PC-9 (cell line): Measurements from ENCODE around the gene DCN. TPM values are rescaled to one million over a fixed set of nuclear protein-coding genes. Genes with fewer than 3 reads are reported as not detected.

ENCODE experiments used
- BruUV-seq: library from RNA; stranded (reverse); fragments of 400-500 nt; replicated peaks from 2 replicates; lab custom pipeline; 2021; lab: Mats Ljungman, UMichigan
- CTCF ChIA-PET: fragments of 300-600 bp; sonication (Branson Sonifier 250); formaldehyde crosslinking; loops from one replicate; lab custom pipeline; 2022; ENCODE audit warnings: antibody characterized with exemption; lab: Charles Lee
- POLR2A ChIA-PET: fragments of 300-600 bp; sonication (Branson Sonifier 250); formaldehyde crosslinking; loops from one replicate; lab custom pipeline; 2022; ENCODE audit warnings: antibody characterized with exemption; ENCODE audit not compliant: unreplicated experiment; lab: Charles Lee
- DNase-seq, 2 experiments: peaks; one replicate each; pipeline versions ENCODE4 v3.0.0 to v3.0.0-alpha.2; 2015 to 2022; ENCODE audit warnings: mixed read lengths in 1 of 2
- H2AFZ ChIP-seq: fragments of 200-600 bp; sonication (generic); 2 replicates; pipeline ENCODE4 v1.8.1; 2017; ENCODE audit warnings: antibody characterized with exemption
- H3F3A ChIP-seq: fragments of 200-600 bp; sonication (generic); 2 replicates; pipeline ENCODE4 v1.8.1; 2017; ENCODE audit warnings: antibody characterized with exemption, mild to moderate bottlenecking, low read depth; ENCODE audit not compliant: insufficient read depth
- H3K27ac ChIP-seq: fragments of 200-600 bp; sonication (generic); 2 replicates; pipeline ENCODE4 v1.6.1; 2016; ENCODE audit warnings: mixed run types
- H3K27me3 ChIP-seq: fragments of 200-600 bp; sonication (generic); 2 replicates; pipeline ENCODE4 v1.6.1; 2016; ENCODE audit warnings: low read depth, mixed run types; ENCODE audit not compliant: insufficient read depth
- H3K36me3 ChIP-seq: fragments of 200-600 bp; sonication (generic); 2 replicates; pipeline ENCODE4 v1.6.1; 2016; ENCODE audit warnings: low read depth, mixed run types
- H3K4me1 ChIP-seq: fragments of 200-600 bp; sonication (generic); replicated peaks from 2 replicates; pipeline ENCODE4 v1.6.1; 2016; ENCODE audit warnings: mixed run types; ENCODE audit not compliant: insufficient read depth
- H3K4me2 ChIP-seq: fragments of 200-600 bp; sonication (generic); 2 replicates; pipeline ENCODE4 v1.6.1; 2017; ENCODE audit warnings: mixed run types
- H3K4me3 ChIP-seq: fragments of 200-600 bp; sonication (generic); 2 replicates; pipeline ENCODE4 v1.6.1; 2016; ENCODE audit warnings: mixed run types
- H3K79me2 ChIP-seq: fragments of 200-600 bp; sonication (generic); 2 replicates; pipeline ENCODE4 v1.6.1; 2017; ENCODE audit warnings: low read depth, mixed run types
- H3K9me2 ChIP-seq: fragments of 200-600 bp; sonication (generic); 2 replicates; pipeline ENCODE4 v1.8.1; 2017; ENCODE audit warnings: mild to moderate bottlenecking; ENCODE audit not compliant: insufficient read depth
- H3K9me3 ChIP-seq: fragments of 200-600 bp; sonication (generic); 2 replicates; pipeline ENCODE4 v1.8.1; 2016; ENCODE audit warnings: low read depth; ENCODE audit not compliant: insufficient read depth
- H4K20me1 ChIP-seq: fragments of 200-600 bp; sonication (generic); 2 replicates; pipeline ENCODE4 v1.8.1; 2017; ENCODE audit not compliant: insufficient read depth
- EZH2 ChIP-seq: fragments of 200-600 bp; sonication (generic); IDR thresholded peaks from 2 replicates; pipeline ENCODE4 v1.8.0; 2017; ENCODE audit warnings: antibody characterized with exemption, low read depth
- intact Hi-C: fragments of 100-400 bp; cut with micrococcal nuclease; formaldehyde crosslinking; loops from one replicate; pipeline ENCODE4 v1.10.0; 2022; ENCODE audit not compliant: unreplicated experiment
- total RNA-seq: library from RNA; stranded (reverse); gene quantifications from 2 replicates; pipeline ENCODE4 v1.2.3, GENCODE V29; 2021
- TF ChIP-seq, protein P1 (sequence below): fragments of 200-600 bp; sonication (generic); conservative IDR thresholded peaks from 2 replicates; pipeline ENCODE4 v1.6.1; 2017; ENCODE audit warnings: mixed run types, antibody characterized with exemption, mild to moderate bottlenecking, moderate library complexity

DCN gene
- total RNA-seq, 1 experiment from 2014 or later, result not detected

DNA sequence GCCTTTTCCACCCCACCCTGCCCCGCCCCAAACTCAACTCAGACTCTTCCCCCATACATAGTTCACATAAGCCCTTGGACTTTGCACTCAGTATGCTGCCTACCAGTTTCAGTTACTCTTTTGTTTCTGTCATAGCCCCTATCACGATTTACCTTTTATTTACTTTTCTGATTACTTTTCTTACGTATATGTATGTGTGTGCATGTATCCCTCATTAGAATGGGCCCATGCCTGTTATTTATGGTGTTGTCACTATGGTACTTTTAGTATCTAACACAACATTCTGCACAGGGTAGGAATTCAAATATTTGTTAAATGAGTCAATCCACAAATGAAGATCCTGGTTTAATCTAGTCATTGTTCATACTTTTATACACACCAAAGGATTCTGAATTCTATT lies 54.9 kb downstream of the DCN start:
- H3K36me3 ChIP-seq, result no peaks in the 10 kb centered on the region
- intact Hi-C loops, result no loop called here
- no peaks in the 10 kb centered on the region for H3K9me3 ChIP-seq
- H3K27me3 ChIP-seq, result no peaks in the 10 kb centered on the region
- H3K4me3 ChIP-seq, result no peak overlapping the region
- POLR2A ChIA-PET, result no interaction called here
- CTCF ChIA-PET, result no interaction called here
- H4K20me1 ChIP-seq, result no peaks in the 10 kb centered on the region
- BruUV-seq, result no TSS peak
- H3K79me2 ChIP-seq, result no peaks in the 10 kb centered on the region
- H3K27ac ChIP-seq, result no peak overlapping the region
- no peak overlapping the region for H2AFZ ChIP-seq
- no peak for DNase-seq
- H3K9me2 ChIP-seq, result no peaks in the 10 kb centered on the region
- H3F3A ChIP-seq, result no peaks in the 10 kb centered on the region
- no peak overlapping the region for H3K4me2 ChIP-seq
- TF ChIP-seq EZH2, result no peak
- TF ChIP-seq, protein P1, sequence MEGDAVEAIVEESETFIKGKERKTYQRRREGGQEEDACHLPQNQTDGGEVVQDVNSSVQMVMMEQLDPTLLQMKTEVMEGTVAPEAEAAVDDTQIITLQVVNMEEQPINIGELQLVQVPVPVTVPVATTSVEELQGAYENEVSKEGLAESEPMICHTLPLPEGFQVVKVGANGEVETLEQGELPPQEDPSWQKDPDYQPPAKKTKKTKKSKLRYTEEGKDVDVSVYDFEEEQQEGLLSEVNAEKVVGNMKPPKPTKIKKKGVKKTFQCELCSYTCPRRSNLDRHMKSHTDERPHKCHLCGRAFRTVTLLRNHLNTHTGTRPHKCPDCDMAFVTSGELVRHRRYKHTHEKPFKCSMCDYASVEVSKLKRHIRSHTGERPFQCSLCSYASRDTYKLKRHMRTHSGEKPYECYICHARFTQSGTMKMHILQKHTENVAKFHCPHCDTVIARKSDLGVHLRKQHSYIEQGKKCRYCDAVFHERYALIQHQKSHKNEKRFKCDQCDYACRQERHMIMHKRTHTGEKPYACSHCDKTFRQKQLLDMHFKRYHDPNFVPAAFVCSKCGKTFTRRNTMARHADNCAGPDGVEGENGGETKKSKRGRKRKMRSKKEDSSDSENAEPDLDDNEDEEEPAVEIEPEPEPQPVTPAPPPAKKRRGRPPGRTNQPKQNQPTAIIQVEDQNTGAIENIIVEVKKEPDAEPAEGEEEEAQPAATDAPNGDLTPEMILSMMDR, result no peak
- no peaks in the 10 kb centered on the region for H3K4me1 ChIP-seq

DNA sequence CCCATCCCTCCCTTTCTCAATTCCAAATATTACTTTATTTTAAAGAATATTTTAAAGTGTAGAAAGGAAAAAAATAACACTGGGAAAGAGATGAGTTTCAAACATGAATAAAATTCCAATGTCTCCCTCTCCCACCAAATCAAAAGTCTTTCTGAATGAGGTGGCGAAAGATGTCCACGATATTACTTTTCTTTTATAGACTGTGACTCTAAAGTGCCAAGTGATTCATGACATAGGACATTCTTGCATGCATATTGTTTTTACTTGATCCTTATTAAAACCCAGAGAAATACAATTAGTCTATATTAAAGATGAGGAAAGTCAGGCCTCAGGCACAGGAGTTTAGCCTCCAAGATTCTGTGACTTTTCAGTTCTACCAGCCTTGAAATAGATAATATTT lies 55.3 kb downstream of the DCN start:
- H3K4me2 ChIP-seq, result no peak overlapping the region

DNA sequence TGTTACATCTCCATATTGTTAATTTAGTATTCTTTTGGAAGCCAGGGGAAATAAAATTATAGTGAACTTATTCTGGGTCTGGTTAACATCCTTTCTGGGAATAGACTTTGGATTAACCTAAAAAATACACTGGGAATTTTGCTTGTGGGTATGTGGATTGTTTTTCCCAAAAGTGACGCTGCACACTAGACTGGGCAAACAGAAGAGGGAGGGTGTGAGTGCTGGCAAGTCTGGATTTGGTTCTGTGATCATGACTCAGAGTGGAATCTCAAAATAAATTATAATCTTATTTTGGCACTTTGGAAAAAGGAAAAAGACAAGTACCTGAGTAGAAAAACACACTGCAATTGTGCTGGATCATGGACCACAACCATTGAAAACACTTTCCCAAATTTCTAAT lies 56.1 kb downstream of the DCN start:
- no peak overlapping the region for H3K4me2 ChIP-seq

More for the DNA sequence above, 55.3 kb downstream of the DCN start:
- POLR2A ChIA-PET, result no interaction called here
- no peak for DNase-seq
- no peak for TF ChIP-seq EZH2
- TF ChIP-seq, protein P1, result no peak
- Histone ChIP-seq H3K27me3 (no peaks in the 10 kb centered on the region), H3K9me3 (no peaks in the 10 kb centered on the region), H3F3A (no peaks in the 10 kb centered on the region), H2AFZ (no peak overlapping the region), H3K79me2 (no peaks in the 10 kb centered on the region), H3K4me1 (no peaks in the 10 kb centered on the region), H3K27ac (no peak overlapping the region), H4K20me1 (no peaks in the 10 kb centered on the region), H3K4me3 (no peak overlapping the region), H3K9me2 (no peaks in the 10 kb centered on the region), H3K36me3 (no peaks in the 10 kb centered on the region)
- no TSS peak for BruUV-seq
- CTCF ChIA-PET, result no interaction called here
- intact Hi-C loops, result no loop called here

More for the DNA sequence above, 56.1 kb downstream of the DCN start:
- CTCF ChIA-PET, result no interaction called here
- no peaks in the 10 kb centered on the region for H3K36me3 ChIP-seq
- no peak overlapping the region for H3K27ac ChIP-seq
- no peaks in the 10 kb centered on the region for H3K4me1 ChIP-seq
- POLR2A ChIA-PET, result no interaction called here
- H3K27me3 ChIP-seq, result no peaks in the 10 kb centered on the region
- BruUV-seq, result no TSS peak
- no peak overlapping the region for H2AFZ ChIP-seq
- H3K9me3 ChIP-seq, result no peaks in the 10 kb centered on the region
- TF ChIP-seq, protein P1, result no peak
- intact Hi-C loops, result no loop called here
- H3F3A ChIP-seq, result no peaks in the 10 kb centered on the region
- no peaks in the 10 kb centered on the region for H3K79me2 ChIP-seq
- no peaks in the 10 kb centered on the region for H4K20me1 ChIP-seq
- H3K4me3 ChIP-seq, result no peak overlapping the region
- no peak for DNase-seq
- no peaks in the 10 kb centered on the region for H3K9me2 ChIP-seq
